B cell (primary cell): ENCODE measurements around the gene PLCXD1.

Experiments
- CTCF ChIP-seq: fragments of 200-600 bp; IDR thresholded peaks from one replicate; pipeline ENCODE4 v1.8.0; 2022; ENCODE audit warnings: antibody characterized with exemption, mild to moderate bottlenecking
- EZH2 ChIP-seq: IDR thresholded peaks from 2 replicates; pipeline ENCODE4 v1.6.1; 2012; ENCODE audit warnings: borderline replicate concordance, low read depth, mild to moderate bottlenecking, moderate library complexity, low read length; ENCODE audit not compliant: insufficient read depth, poor library complexity, severe bottlenecking

GRCh38 chrX:345020-345925, 64.1 kb downstream of the PLCXD1 start:
- no peak for TF ChIP-seq CTCF
- no peak for TF ChIP-seq EZH2
